HL-60 (cell line): ENCODE data around the gene USP24.

Source experiments
- DNase-seq, 2 experiments: peaks; one replicate each; pipeline ENCODE4 v3.0.0-alpha.2; 2010 to 2020; ENCODE audit warnings: low read depth in 1 of 2, low spot score in 1 of 2
- H3K27ac ChIP-seq: fragments of 250-450 bp; sonication (Bioruptor Pico); replicated peaks from 2 replicates; pipeline ENCODE4 v1.5.1; 2020; ENCODE audit warnings: mild to moderate bottlenecking, moderate library complexity
- H3K27me3 ChIP-seq: fragments of 250-450 bp; sonication (Bioruptor Pico); 2 replicates; pipeline ENCODE4 v1.5.1; 2021; ENCODE audit warnings: mild to moderate bottlenecking, moderate library complexity; ENCODE audit not compliant: insufficient read depth, poor library complexity, severe bottlenecking
- H3K4me3 ChIP-seq: replicated peaks from 2 replicates; pipeline ENCODE4 v1.5.1; 2011; ENCODE audit warnings: mild to moderate bottlenecking, control low read depth, low read length; ENCODE audit not compliant: insufficient read depth
- GABPA ChIP-seq: IDR thresholded peaks from 2 replicates; pipeline ENCODE4 v1.6.1; 2012; ENCODE audit warnings: low read depth
- POLR2AphosphoS5 ChIP-seq: IDR thresholded peaks from 2 replicates; pipeline ENCODE4 v1.6.1; 2012; ENCODE audit warnings: low read depth
- SPI1 ChIP-seq: IDR thresholded peaks from 2 replicates; pipeline ENCODE4 v1.6.1; 2012; ENCODE audit warnings: low read depth, mild to moderate bottlenecking, borderline replicate concordance
- TF ChIP-seq, protein P1 (sequence below): IDR thresholded peaks from 2 replicates; pipeline ENCODE4 v1.6.1; 2012; ENCODE audit warnings: low read depth; ENCODE audit not compliant: insufficient replicate concordance
- TF ChIP-seq, protein P2 (sequence below): IDR thresholded peaks from one replicate; pipeline ENCODE4 v1.5.1; 2011; ENCODE audit warnings: low read length, control low read depth, inconsistent platforms; ENCODE audit not compliant: insufficient read depth

USP24 gene

DNA sequence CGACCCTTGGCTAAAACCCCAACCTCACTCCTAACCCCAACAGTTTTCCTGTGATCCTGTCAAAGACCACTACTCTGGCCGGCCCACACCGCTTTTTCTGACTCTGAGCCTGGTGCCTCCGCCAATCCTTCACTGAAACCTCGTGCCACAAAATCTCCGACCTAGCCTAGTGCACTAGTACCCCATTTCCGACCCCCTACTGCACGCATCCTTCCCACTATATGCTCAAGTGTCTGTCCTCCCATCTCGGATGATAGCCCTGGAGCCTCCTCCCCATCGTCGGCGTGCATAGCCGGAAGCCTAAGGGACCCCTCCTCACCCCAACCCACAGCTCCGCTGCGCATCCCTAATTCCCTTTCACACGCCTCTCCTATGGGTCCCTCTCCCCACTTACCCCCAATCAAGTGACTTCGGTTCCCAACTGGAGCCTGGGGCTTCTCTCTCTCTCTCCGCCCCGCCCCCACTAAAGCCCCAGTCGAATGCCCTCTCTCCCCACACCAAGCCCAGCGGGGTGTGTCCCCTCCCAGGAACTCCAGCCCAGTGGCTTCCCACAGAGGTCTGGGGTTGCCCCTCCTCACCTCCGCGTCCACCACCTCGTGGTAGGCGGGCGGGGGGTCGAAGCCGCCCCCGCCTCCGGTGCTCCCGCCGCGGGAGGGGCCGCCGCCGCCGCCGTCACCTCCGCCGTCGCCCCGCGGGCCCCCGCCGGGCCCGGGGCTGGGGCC lies 791 bp downstream of the USP24 start:
- H3K4me3 ChIP-seq, result peak overlapping the region; percentile 89
- TF ChIP-seq POLR2AphosphoS5 (no peak), SPI1 (no peak), GABPA (no peak)
- TF ChIP-seq, protein P1, sequence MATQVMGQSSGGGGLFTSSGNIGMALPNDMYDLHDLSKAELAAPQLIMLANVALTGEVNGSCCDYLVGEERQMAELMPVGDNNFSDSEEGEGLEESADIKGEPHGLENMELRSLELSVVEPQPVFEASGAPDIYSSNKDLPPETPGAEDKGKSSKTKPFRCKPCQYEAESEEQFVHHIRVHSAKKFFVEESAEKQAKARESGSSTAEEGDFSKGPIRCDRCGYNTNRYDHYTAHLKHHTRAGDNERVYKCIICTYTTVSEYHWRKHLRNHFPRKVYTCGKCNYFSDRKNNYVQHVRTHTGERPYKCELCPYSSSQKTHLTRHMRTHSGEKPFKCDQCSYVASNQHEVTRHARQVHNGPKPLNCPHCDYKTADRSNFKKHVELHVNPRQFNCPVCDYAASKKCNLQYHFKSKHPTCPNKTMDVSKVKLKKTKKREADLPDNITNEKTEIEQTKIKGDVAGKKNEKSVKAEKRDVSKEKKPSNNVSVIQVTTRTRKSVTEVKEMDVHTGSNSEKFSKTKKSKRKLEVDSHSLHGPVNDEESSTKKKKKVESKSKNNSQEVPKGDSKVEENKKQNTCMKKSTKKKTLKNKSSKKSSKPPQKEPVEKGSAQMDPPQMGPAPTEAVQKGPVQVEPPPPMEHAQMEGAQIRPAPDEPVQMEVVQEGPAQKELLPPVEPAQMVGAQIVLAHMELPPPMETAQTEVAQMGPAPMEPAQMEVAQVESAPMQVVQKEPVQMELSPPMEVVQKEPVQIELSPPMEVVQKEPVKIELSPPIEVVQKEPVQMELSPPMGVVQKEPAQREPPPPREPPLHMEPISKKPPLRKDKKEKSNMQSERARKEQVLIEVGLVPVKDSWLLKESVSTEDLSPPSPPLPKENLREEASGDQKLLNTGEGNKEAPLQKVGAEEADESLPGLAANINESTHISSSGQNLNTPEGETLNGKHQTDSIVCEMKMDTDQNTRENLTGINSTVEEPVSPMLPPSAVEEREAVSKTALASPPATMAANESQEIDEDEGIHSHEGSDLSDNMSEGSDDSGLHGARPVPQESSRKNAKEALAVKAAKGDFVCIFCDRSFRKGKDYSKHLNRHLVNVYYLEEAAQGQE, result no peak
- TF ChIP-seq, protein P2, sequence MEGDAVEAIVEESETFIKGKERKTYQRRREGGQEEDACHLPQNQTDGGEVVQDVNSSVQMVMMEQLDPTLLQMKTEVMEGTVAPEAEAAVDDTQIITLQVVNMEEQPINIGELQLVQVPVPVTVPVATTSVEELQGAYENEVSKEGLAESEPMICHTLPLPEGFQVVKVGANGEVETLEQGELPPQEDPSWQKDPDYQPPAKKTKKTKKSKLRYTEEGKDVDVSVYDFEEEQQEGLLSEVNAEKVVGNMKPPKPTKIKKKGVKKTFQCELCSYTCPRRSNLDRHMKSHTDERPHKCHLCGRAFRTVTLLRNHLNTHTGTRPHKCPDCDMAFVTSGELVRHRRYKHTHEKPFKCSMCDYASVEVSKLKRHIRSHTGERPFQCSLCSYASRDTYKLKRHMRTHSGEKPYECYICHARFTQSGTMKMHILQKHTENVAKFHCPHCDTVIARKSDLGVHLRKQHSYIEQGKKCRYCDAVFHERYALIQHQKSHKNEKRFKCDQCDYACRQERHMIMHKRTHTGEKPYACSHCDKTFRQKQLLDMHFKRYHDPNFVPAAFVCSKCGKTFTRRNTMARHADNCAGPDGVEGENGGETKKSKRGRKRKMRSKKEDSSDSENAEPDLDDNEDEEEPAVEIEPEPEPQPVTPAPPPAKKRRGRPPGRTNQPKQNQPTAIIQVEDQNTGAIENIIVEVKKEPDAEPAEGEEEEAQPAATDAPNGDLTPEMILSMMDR, result no peak
- H3K27me3 ChIP-seq, result no peaks in the 10 kb centered on the region
- peak in 1 of 2 experiments; percentile 21 for DNase-seq
- H3K27ac ChIP-seq, result peak overlapping the region; percentile 80

DNA sequence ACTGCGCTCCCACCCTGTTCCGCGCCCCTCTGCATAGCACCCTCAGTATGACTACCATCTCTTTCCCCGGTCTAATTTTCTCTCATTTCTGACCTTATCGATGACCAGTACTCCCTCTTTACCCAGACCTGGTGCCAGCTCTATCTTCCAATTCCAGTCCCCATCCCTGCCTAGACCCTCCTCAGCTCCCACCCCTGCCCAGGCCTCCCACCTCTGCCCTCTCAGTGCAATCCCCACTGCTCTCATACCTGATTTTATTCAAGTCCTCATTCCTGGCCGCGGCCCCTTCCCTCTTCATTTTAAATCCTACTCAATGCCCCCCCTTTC lies 1.3 kb downstream of the USP24 start:
- Histone ChIP-seq H3K4me3 (peak overlapping the region; percentile 89), H3K27ac (peak overlapping the region; percentile 80), H3K27me3 (no peaks in the 10 kb centered on the region)
- TF ChIP-seq, protein P2, result no peak
- no peak for TF ChIP-seq SPI1
- TF ChIP-seq GABPA, result no peak
- no peak for TF ChIP-seq POLR2AphosphoS5
- TF ChIP-seq, protein P1, result no peak
- DNase-seq, result no peak

DNA sequence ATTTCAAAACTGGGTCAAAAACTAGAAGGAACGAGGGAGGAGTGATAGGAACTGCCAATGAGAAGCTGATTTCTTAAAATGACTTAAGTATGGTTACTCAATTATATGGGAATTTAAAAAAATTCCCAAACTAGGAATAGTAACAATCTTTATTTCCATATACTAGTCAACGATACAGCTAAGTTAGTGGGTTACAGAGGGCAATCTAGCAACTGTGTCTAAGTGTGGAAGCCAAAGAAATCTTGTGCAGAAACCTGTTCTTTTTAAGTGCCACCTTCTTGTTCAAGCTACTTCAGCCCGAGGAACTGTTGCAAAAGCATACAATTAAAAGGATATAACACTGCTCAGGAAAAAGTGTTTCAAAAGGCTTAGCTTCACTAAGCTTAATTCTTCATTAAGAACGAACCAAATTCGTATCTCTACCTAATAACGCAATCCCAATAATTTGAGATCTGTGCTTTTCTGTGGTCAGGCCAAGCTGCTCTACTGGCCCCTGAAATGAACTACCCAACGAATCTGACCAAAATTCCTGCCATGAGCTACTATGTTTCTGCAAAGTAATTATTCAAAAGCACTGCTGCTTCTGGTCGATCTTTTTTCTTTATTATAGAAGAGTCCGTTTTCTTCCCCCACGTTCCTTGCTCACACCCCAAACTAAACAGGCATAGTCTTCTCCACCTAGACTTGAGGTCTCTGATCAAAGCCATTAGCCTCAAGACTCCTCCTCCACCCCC lies 1.8 kb downstream of the USP24 start:
- TF ChIP-seq, protein P2, result no peak
- TF ChIP-seq GABPA, result no peak
- TF ChIP-seq SPI1, result no peak
- Histone ChIP-seq H3K27me3 (no peaks in the 10 kb centered on the region), H3K27ac (peak overlapping the region; percentile 80), H3K4me3 (peak overlapping the region; percentile 89)
- DNase-seq, result peak in 1 of 2 experiments; percentile 10
